ENCODE results near the gene FLNB. TPM values are rescaled to one million over a fixed set of nuclear protein-coding genes. Genes with fewer than 3 reads are reported as not detected.
"Not testable (repeated sequence)": the region's sequence is repeated elsewhere in the genome, so short reads cannot be mapped to it uniquely, and the experiment has no call there.

Gene FLNB
- total RNA-seq, 1 donor from 2014 or later, result 115 TPM

DNA sequence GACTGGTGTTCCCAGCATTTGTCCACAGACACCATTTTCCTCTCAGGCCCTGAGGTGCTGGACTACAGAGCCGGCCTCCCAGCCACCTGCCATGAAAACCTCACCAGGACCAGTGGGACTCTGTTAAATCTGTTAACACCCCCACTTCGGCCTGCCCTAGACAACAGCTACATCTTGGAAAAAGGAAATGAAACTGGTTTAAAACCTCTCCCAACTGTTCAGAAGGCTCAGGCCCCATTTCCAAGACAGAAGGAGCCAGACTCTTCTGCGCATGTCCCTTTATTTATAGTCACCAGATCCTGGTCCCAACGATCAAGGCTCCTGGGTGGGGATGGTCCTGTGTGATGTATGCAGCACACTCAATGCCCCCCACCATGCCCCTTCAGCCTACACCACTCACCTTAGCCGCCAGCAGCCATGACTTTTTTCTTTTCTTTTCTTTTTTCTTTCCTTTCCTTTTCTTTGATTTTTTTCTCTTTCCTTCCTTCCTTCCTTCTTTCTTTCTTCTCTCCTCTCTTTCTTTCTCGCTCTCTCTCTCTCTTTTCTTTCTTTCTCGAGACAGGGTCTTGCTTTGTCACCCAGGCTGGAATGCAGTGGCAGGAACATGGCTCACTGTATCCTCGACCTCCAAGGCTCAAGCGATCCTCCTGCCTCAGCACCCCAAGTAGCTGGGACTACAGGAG lies 25.5 kb upstream of the FLNB start:
- Histone ChIP-seq H3K36me3 (no peaks in the 10 kb centered on the region), H3K9me3 (no peaks in the 10 kb centered on the region), H3K27ac (no peak overlapping the region), H3K27me3 (no peaks in the 10 kb centered on the region), H3K4me1 (peaks cover 18% of the 10 kb centered on the region), H3K4me3 (no peak overlapping the region)
- TF ChIP-seq, protein P1, sequence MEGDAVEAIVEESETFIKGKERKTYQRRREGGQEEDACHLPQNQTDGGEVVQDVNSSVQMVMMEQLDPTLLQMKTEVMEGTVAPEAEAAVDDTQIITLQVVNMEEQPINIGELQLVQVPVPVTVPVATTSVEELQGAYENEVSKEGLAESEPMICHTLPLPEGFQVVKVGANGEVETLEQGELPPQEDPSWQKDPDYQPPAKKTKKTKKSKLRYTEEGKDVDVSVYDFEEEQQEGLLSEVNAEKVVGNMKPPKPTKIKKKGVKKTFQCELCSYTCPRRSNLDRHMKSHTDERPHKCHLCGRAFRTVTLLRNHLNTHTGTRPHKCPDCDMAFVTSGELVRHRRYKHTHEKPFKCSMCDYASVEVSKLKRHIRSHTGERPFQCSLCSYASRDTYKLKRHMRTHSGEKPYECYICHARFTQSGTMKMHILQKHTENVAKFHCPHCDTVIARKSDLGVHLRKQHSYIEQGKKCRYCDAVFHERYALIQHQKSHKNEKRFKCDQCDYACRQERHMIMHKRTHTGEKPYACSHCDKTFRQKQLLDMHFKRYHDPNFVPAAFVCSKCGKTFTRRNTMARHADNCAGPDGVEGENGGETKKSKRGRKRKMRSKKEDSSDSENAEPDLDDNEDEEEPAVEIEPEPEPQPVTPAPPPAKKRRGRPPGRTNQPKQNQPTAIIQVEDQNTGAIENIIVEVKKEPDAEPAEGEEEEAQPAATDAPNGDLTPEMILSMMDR (IDR thresholded peaks at IDR 0.05), result no peak
- intact Hi-C loops (cut with DNase I), result no loop called here
- DNase-seq (no peak), ATAC-seq (peak; percentile 46)

DNA sequence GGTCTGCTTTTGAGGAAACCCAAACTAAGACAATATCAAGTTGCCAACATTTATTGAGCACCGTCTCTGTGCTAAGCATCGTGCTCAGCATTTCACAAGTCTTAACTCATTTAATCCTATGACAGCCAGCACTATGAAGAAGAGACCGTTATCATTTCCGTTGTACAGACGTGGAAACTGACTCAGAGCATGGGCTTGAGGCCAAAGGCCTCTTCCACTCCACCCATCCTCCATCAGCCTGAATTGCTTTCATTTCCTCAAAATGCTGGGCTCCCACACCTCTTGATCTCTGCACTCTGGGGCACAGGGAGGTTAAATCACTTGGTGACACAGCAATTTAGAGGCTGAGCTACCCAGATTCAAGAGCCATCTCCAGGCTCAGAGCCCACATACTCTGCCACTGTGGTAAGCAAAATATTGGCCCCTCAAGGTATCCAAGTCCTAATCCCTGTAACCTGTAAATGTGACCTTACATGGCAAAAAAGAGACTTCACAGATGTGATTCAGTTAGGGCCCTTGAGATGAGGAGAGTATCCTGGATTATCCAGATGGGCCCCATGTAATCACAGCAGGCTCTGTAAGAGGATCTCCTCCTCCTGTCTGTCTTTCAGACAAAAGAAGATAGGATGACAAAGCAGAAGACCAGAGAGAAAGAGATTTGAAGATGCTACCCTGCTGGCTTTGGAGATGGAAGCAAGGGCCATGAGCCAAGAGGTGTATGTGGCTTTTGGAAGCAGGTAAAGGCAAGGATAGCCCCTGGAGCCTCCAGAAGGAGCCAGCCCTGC lies 24.3 kb upstream of the FLNB start:
- Histone ChIP-seq H3K36me3 (no peaks in the 10 kb centered on the region), H3K9me3 (no peaks in the 10 kb centered on the region), H3K4me3 (no peak overlapping the region), H3K27me3 (no peaks in the 10 kb centered on the region), H3K4me1 (peaks cover 18% of the 10 kb centered on the region), H3K27ac (peak overlapping the region; percentile 8)
- DNase-seq (no peak), ATAC-seq (peak; percentile 94)
- TF ChIP-seq, protein P1 (IDR thresholded peaks at IDR 0.05), result no peak
- intact Hi-C loops (cut with DNase I), result no loop called here

DNA sequence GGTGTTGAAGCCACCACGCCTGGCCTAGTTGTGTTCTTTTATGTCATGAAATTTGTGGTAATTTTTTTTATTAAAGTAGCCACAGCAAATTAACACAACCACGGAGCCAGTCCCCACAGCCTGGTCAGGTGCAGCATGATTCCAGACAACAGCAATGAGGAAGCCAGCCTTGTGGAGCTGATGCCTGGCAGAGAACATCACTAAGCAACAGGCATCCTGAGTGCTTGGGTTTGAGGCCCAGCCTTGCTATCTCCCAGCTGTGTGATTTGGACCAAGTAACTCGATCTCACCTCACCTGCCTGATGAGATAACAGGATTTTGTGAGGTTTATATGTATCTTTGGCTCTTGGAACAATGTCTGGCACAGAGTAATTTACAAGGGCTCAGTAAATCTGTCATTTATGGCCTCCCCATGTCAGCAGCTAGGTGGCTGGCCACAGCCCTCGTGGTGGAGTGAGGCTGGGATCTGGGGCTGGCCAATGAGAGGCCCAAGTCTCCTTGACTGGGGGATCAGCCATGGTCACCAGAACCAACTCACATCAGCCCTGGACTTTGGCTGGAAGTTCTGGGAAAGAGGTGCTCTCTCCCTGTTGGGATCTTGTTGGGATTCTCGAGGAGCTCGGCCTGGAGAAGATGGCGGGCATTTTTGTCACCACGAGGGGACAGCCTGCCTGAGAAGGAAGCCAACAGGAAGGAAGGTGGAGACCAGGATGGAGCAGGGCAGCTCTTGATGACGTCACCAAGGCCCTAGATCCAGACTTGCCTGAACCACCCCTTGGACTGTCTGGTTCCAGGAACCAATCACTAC lies 22.8 kb upstream of the FLNB start:
- TF ChIP-seq, protein P1 (IDR thresholded peaks at IDR 0.05), result no peak
- Histone ChIP-seq H3K36me3 (no peaks in the 10 kb centered on the region), H3K27me3 (no peaks in the 10 kb centered on the region), H3K9me3 (no peaks in the 10 kb centered on the region), H3K4me1 (peaks cover 18% of the 10 kb centered on the region), H3K4me3 (no peak overlapping the region), H3K27ac (no peak overlapping the region)
- ATAC-seq, result no peak
- intact Hi-C loops (cut with DNase I), result no loop called here
- no peak for DNase-seq

DNA sequence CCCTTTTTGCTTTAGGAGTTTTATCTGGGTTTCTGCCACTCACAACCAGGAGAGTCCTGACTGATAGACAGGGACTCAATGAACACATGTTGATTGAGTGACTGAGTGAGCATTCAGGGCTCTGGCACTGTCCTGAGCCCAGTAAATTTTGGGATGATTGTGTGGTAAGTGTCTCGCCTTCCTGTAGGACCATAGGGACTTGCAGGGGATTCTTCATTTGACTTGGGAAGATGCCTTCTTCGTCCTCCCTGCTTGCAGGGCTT lies 22.3 kb upstream of the FLNB start:
- TF ChIP-seq, protein P1 (IDR thresholded peaks at IDR 0.05), result no peak
- Histone ChIP-seq H3K9me3 (no peaks in the 10 kb centered on the region), H3K27ac (no peak overlapping the region), H3K4me1 (peaks cover 18% of the 10 kb centered on the region), H3K36me3 (no peaks in the 10 kb centered on the region), H3K27me3 (no peaks in the 10 kb centered on the region), H3K4me3 (no peak overlapping the region)
- ATAC-seq (no peak), DNase-seq (no peak)
- intact Hi-C loops (cut with DNase I), result no loop called here

DNA sequence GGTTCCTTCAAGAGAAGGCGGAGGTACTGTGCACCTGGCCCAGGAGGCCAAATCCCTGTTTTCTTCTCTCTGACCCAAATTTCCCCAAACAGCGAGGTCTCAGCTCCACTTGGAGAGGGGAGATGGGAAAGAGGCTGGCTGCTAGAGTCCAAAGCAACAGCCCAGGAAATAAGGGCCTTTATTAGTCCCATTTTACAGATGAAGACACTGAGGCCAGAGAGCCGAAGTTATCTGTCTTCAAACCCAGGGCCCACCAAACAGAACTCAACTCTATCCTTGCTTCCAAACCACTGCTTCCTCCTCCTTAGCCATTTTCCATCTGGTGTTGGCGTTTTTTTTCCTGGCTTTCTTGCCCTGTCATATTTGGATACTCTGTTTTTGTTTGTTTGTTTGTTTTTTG lies 22.0 kb upstream of the FLNB start:
- Histone ChIP-seq H3K27ac (no peak overlapping the region), H3K9me3 (no peaks in the 10 kb centered on the region), H3K4me1 (peaks cover 18% of the 10 kb centered on the region), H3K4me3 (no peak overlapping the region), H3K36me3 (no peaks in the 10 kb centered on the region), H3K27me3 (no peaks in the 10 kb centered on the region)
- no peak for DNase-seq
- TF ChIP-seq, protein P1 (IDR thresholded peaks at IDR 0.05), result no peak
- ATAC-seq, result no peak
- intact Hi-C loops (cut with DNase I), result no loop called here

DNA sequence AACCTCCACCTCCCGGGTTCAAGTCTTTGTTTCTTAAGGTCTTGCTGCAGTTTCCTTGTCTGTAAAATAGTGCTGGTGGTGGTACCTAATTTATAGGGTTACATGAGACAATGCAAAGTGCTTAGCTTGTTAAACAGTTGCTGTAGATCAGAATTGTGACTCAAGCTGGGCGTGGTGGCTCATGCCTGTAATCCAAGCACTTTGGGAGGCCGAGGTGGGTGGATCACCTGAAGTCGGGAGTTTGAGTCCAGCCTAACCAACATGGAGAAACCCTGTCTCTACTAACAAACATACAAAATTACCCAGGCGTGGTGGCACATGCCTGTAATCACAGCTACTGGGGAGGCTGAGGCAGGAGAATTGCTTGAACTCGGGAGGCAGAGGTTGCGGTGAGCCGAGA lies 19.0 kb upstream of the FLNB start:
- H3K36me3 ChIP-seq; DNase-seq; H3K4me1 ChIP-seq; H3K27me3 ChIP-seq; intact Hi-C loops (cut with DNase I); H3K9me3 ChIP-seq; H3K27ac ChIP-seq; ATAC-seq; H3K4me3 ChIP-seq: not testable (repeated sequence)

Data from upper lobe of right lung (tissue), 1 donor.